GM18499 (cell line): ENCODE results near the gene MEIS2.

Experiments
- ATAC-seq: cut with Tn5 transposase; IDR thresholded peaks from one replicate; pipeline ENCODE4 v1.9.1; 2021; ENCODE audit warnings: moderate number of reproducible peaks; ENCODE audit not compliant: insufficient read depth, unreplicated experiment

Gene MEIS2

GRCh38 chr15:37115538-37115937, 15.2 kb upstream of the MEIS2 start:
- no peak for ATAC-seq

- no peak for ATAC-seq
These were observed 12.8 kb upstream of the MEIS2 start for GRCh38 chr15:37112971-37113670.

- no peak for ATAC-seq
These were observed 11.8 kb upstream of the MEIS2 start for GRCh38 chr15:37112171-37112570.

- ATAC-seq = no peak
These were observed 11.0 kb upstream of the MEIS2 start for GRCh38 chr15:37111427-37111717.

- ATAC-seq = no peak
These were observed 9.7 kb upstream of the MEIS2 start for GRCh38 chr15:37109872-37110572.

GRCh38 chr15:37109168-37109871, 9.0 kb upstream of the MEIS2 start:
- ATAC-seq = no peak

- no peak for ATAC-seq
These were observed 8.2 kb upstream of the MEIS2 start for GRCh38 chr15:37108381-37109167.

- no peak for ATAC-seq
These were observed 7.5 kb upstream of the MEIS2 start for GRCh38 chr15:37107744-37108380.

GRCh38 chr15:37107071-37107743, 6.9 kb upstream of the MEIS2 start:
- ATAC-seq = no peak

GRCh38 chr15:37106490-37107001, 6.2 kb upstream of the MEIS2 start:
- ATAC-seq = no peak

GRCh38 chr15:37105889-37106288, 5.5 kb upstream of the MEIS2 start:
- no peak for ATAC-seq

GRCh38 chr15:37105029-37105428, 4.7 kb upstream of the MEIS2 start:
- ATAC-seq = no peak

GRCh38 chr15:37104424-37104981, 4.2 kb upstream of the MEIS2 start:
- ATAC-seq = no peak

- ATAC-seq = no peak
These were observed 3.4 kb upstream of the MEIS2 start for GRCh38 chr15:37103475-37104423.

GRCh38 chr15:37103163-37103435, 2.8 kb upstream of the MEIS2 start:
- ATAC-seq = no peak

- ATAC-seq = no peak
These were observed 2.2 kb upstream of the MEIS2 start for GRCh38 chr15:37102305-37103162.

GRCh38 chr15:37101980-37102304, 1.6 kb upstream of the MEIS2 start:
- ATAC-seq = no peak

- no peak for ATAC-seq
These were observed 542 bp upstream of the MEIS2 start for GRCh38 chr15:37100966-37101215.
